ENCODE measurements around the gene ADCY2. TPM values are rescaled to one million over a fixed set of nuclear protein-coding genes. Genes with fewer than 3 reads are reported as not detected.

The ADCY2 gene
- total RNA-seq, 1 donor from 2014 or later: 4.5 TPM

DNA sequence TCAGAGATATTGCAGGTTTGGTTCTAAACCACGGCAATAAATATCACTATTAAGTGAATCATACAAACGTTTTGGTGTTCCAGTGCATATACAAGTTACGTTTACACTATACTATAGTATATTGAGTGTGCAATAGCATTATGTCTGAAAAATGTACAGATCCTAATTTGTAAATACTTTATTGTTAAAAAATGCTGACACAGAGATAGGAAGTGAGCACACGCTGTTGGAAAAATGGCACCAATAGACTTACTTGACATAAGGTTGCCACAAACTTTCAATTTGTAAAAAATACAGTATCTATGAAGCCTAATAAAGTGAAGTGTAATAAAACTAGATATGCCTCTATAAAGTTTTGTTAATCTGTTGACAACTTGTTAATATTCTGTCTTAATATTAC is 439.0 kb downstream of the ADCY2 start:
- DNase-seq (ENCODE audit: low spot score, unreplicated experiment): no peak
- H3K27ac Mint-ChIP-seq: no peak overlapping the region
- H3K4me3 Mint-ChIP-seq (ENCODE audit: low read depth): no peak overlapping the region
- H3K36me3 Mint-ChIP-seq (ENCODE audit: insufficient read depth): no peaks in the 10 kb centered on the region
- no peaks in the 10 kb centered on the region for H3K4me1 Mint-ChIP-seq (ENCODE audit: low read depth)
- no peaks in the 10 kb centered on the region for H3K27me3 Mint-ChIP-seq
- TF ChIP-seq, protein P1, sequence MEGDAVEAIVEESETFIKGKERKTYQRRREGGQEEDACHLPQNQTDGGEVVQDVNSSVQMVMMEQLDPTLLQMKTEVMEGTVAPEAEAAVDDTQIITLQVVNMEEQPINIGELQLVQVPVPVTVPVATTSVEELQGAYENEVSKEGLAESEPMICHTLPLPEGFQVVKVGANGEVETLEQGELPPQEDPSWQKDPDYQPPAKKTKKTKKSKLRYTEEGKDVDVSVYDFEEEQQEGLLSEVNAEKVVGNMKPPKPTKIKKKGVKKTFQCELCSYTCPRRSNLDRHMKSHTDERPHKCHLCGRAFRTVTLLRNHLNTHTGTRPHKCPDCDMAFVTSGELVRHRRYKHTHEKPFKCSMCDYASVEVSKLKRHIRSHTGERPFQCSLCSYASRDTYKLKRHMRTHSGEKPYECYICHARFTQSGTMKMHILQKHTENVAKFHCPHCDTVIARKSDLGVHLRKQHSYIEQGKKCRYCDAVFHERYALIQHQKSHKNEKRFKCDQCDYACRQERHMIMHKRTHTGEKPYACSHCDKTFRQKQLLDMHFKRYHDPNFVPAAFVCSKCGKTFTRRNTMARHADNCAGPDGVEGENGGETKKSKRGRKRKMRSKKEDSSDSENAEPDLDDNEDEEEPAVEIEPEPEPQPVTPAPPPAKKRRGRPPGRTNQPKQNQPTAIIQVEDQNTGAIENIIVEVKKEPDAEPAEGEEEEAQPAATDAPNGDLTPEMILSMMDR (IDR thresholded peaks at IDR 0.05; ENCODE audit: unreplicated experiment): no peak
- no peaks in the 10 kb centered on the region for H3K9me3 Mint-ChIP-seq (ENCODE audit: low read depth)

DNA sequence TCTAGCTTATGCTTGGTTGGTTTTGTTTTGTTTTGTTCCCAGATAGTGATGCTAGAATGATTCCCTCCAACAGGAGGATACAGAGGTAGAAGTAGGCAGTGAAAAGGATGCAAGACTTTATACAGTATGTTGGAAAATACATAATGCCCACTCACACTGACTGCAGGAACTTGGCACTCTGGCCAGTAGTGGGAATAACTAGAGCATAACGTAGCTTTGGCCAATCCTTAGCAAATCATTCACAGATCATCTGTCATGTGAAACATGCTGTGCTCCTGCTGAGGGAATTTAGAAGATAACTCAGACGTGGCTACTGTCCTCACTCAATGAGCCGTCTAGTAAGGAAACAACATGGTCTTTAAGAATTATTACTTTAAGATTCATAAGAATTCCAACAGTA is 441.5 kb downstream of the ADCY2 start:
- H3K4me3 Mint-ChIP-seq (ENCODE audit: low read depth): no peak overlapping the region
- no peaks in the 10 kb centered on the region for H3K4me1 Mint-ChIP-seq (ENCODE audit: low read depth)
- TF ChIP-seq, protein P1 (IDR thresholded peaks at IDR 0.05; ENCODE audit: unreplicated experiment): no peak
- H3K9me3 Mint-ChIP-seq (ENCODE audit: low read depth): peaks cover 11% of the 10 kb centered on the region
- no peaks in the 10 kb centered on the region for H3K36me3 Mint-ChIP-seq (ENCODE audit: insufficient read depth)
- no peak for DNase-seq (ENCODE audit: low spot score, unreplicated experiment)
- no peak overlapping the region for H3K27ac Mint-ChIP-seq
- H3K27me3 Mint-ChIP-seq: no peaks in the 10 kb centered on the region

DNA sequence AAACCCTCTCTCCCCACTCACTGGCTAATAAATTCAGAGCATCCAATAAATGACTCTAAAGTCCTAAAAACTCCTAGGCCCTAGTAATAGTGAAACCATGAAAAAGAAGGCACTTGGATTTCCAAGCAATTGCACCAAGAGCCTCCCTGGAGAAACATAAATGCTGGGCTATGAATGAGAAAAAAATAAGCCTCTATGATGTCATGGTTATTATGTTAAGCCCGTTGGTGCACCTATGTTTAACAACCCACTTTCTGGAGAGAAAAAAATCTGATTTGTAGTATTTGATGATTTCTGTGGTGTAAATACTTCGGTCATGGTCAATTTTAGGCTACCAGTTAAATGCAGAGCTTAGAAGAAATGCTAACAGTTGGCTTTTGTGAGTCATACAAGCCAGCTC is 446.6 kb downstream of the ADCY2 start:
- TF ChIP-seq, protein P1 (IDR thresholded peaks at IDR 0.05; ENCODE audit: unreplicated experiment): no peak

DNA sequence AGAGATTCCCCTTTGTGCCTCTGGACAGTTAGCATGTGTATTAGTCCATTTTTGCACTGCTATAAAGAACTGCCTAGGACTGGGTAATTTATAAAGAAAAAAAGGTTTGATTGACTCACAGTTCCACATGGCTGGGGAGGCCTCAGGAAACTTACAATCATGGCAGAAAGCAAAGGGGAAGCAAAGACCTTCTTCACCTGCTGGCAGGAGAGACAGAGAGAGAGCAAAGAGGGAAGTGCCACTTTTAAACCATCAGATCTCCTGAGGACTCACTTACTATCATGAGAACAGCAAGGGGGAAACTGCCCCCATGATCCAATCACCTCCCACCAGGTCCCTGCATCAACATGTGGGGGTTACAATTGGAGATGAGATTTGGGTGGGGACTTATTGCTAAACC is 449.0 kb downstream of the ADCY2 start:
- Mint-ChIP-seq H3K36me3 (ENCODE audit: insufficient read depth) (no peaks in the 10 kb centered on the region), H3K27ac (no peak overlapping the region), H3K4me1 (ENCODE audit: low read depth) (no peaks in the 10 kb centered on the region), H3K4me3 (ENCODE audit: low read depth) (no peak overlapping the region), H3K27me3 (peaks cover 21% of the 10 kb centered on the region), H3K9me3 (ENCODE audit: low read depth) (peaks cover 11% of the 10 kb centered on the region)
- TF ChIP-seq, protein P1 (IDR thresholded peaks at IDR 0.05; ENCODE audit: unreplicated experiment): no peak
- DNase-seq (ENCODE audit: low spot score, unreplicated experiment): no peak

More for the DNA sequence above, 446.6 kb downstream of the ADCY2 start:
- Mint-ChIP-seq H3K9me3 (ENCODE audit: low read depth) (peaks cover 11% of the 10 kb centered on the region), H3K4me1 (ENCODE audit: low read depth) (no peaks in the 10 kb centered on the region), H3K27me3 (peaks cover 13% of the 10 kb centered on the region), H3K4me3 (ENCODE audit: low read depth) (no peak overlapping the region), H3K27ac (no peak overlapping the region), H3K36me3 (ENCODE audit: insufficient read depth) (no peaks in the 10 kb centered on the region)
- DNase-seq (ENCODE audit: low spot score, unreplicated experiment): no peak

DNA sequence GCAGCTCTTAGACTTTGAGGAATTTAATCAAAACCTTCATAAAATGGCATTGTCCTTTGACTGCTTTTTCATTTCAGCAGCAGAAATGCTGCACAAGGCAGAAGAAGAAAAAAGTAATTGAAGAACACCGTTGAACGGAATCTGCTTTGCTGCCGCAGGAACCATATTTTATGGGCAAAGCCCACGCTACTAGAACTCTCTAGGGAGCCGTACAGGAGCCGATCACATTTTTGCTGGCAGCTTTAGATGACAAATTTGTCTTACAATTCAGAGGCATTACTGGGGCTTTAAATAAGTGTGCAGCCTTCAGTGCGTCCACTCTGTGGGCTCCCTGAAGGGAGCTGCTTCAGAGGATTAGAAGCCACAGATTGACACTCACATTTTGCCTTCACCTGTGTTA is 449.6 kb downstream of the ADCY2 start:
- Mint-ChIP-seq H3K27me3 (peaks cover 21% of the 10 kb centered on the region), H3K4me3 (ENCODE audit: low read depth) (no peak overlapping the region), H3K36me3 (ENCODE audit: insufficient read depth) (no peaks in the 10 kb centered on the region), H3K27ac (no peak overlapping the region), H3K4me1 (ENCODE audit: low read depth) (no peaks in the 10 kb centered on the region), H3K9me3 (ENCODE audit: low read depth) (peaks cover 11% of the 10 kb centered on the region)
- TF ChIP-seq, protein P1 (IDR thresholded peaks at IDR 0.05; ENCODE audit: unreplicated experiment): no peak
- no peak for DNase-seq (ENCODE audit: low spot score, unreplicated experiment)
